ENCODE data around the gene GNB1.

Gene GNB1

DNA sequence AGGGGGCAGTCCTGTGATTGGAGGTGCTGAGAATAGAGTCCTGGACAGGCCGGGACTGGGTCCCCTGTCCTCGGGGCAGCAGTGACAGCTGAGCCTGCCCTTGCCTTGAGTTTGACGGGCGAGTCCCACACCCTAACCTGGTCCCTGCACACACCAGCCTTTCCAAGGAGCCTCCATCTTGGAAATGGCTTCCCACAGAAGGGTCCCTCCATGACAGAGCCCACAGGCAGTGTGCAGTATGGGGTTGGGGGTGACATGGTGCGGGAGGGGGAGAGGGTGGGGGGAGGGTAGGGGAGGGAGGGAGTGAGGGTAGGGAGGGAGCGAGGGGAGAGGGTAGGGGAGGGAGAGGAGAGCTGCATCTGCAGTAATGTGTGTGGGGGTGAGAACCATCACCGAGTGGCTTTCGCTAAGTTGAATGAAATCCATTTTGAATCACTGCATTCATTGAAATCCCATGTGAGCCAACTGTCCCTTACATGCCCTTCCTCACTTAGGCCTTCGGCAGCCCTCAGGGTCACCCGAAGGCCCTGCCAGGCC, 38.3 kb upstream of the GNB1 start:
- Histone ChIP-seq H3F3A (ENCODE audit: insufficient read depth, low read length) (no peaks in the 10 kb centered on the region), H3K9me2 (ENCODE audit: low read depth, low read length) (no peaks in the 10 kb centered on the region), H4K20me1 (ENCODE audit: insufficient read depth, low read length) (no peaks in the 10 kb centered on the region), H3K27ac (ENCODE audit: low read depth, low read length, poor library complexity, severe bottlenecking) (no peak overlapping the region), H3K9me3 (ENCODE audit: low read length) (0 out of 2 replicates have a peak, but pooled peaks cover 3% of the 10 kb centered on the region), H3K27me3 (ENCODE audit: insufficient read depth, low read length) (peaks cover 5% of the 10 kb centered on the region; the same call in 1 of the 2 replicates), H3K4me1 (ENCODE audit: insufficient read depth, low read length, severe bottlenecking) (no peaks in the 10 kb centered on the region), H3K4me3 (ENCODE audit: low read depth, low read length, poor library complexity, severe bottlenecking) (no peak overlapping the region), H3K4me2 (ENCODE audit: low read length) (no peak overlapping the region), H3K79me2 (ENCODE audit: insufficient read depth, low read length) (no peaks in the 10 kb centered on the region), H3K36me3 (ENCODE audit: insufficient read depth, low read length) (no peaks in the 10 kb centered on the region), H2AFZ (ENCODE audit: low read length) (no peak overlapping the region), H3K9ac (ENCODE audit: low read length) (no peak overlapping the region)
- TF ChIP-seq, protein P1, sequence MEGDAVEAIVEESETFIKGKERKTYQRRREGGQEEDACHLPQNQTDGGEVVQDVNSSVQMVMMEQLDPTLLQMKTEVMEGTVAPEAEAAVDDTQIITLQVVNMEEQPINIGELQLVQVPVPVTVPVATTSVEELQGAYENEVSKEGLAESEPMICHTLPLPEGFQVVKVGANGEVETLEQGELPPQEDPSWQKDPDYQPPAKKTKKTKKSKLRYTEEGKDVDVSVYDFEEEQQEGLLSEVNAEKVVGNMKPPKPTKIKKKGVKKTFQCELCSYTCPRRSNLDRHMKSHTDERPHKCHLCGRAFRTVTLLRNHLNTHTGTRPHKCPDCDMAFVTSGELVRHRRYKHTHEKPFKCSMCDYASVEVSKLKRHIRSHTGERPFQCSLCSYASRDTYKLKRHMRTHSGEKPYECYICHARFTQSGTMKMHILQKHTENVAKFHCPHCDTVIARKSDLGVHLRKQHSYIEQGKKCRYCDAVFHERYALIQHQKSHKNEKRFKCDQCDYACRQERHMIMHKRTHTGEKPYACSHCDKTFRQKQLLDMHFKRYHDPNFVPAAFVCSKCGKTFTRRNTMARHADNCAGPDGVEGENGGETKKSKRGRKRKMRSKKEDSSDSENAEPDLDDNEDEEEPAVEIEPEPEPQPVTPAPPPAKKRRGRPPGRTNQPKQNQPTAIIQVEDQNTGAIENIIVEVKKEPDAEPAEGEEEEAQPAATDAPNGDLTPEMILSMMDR (IDR thresholded peaks at IDR 0.05; ENCODE audit: low read length): no peak
- TF ChIP-seq EZH2 (IDR thresholded peaks at IDR 0.05; ENCODE audit: borderline replicate concordance, low read length): no peak

DNA sequence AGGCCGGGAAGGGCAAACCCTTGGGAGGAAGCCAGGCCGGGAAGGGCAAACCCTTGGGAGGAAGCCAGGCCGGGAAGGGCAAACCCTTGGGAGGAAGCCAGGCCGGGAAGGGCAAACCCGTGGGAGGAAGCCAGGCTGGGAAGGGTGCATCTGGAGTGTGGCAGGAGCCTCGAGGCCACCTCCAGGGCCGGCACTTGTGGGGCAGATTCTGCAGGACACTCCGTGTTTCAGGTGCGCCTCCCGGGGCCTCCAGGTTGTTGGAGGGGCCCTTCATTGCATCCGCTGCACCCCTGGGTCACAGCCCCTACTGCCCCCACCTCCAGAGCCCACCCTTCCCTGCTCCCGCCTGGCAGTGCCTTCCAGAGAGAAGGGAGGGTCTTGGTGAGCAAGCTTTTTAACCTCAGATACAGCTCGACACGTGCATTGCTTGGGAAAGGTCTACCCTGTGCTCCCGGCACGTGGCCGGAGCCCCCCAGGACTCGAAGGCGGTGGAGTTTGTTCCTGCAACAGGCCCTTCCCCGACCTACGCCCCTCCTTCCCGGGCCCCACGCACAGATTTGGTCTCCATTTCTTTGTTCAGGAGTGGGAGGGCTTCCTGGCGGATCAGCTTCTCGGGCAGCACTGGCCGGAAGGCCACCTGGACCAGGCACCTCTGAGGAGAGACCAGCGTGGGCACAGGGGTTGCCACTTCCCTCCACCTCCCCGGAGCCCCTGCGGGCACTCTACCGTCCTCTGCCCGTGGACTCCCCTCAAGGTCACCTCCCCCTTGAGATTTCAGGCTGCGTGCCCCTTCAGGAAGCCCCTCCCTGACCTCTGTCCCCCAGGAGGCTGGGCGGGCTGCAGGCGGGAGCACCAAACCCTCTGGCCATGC, 37.6 kb upstream of the GNB1 start:
- H3K9me2 ChIP-seq (ENCODE audit: low read depth, low read length): no peaks in the 10 kb centered on the region
- H3K79me2 ChIP-seq (ENCODE audit: insufficient read depth, low read length): no peaks in the 10 kb centered on the region
- no peak overlapping the region for H3K27ac ChIP-seq (ENCODE audit: low read depth, low read length, poor library complexity, severe bottlenecking)
- no peak for TF ChIP-seq EZH2 (IDR thresholded peaks at IDR 0.05; ENCODE audit: borderline replicate concordance, low read length)
- TF ChIP-seq, protein P1 (IDR thresholded peaks at IDR 0.05; ENCODE audit: low read length): no peak
- no peaks in the 10 kb centered on the region for H3K36me3 ChIP-seq (ENCODE audit: insufficient read depth, low read length)
- H3K27me3 ChIP-seq (ENCODE audit: insufficient read depth, low read length): peaks cover 1% of the 10 kb centered on the region; the same call in 1 of the 2 replicates
- no peaks in the 10 kb centered on the region for H4K20me1 ChIP-seq (ENCODE audit: insufficient read depth, low read length)
- no peak overlapping the region for H3K4me2 ChIP-seq (ENCODE audit: low read length)
- H3K9me3 ChIP-seq (ENCODE audit: low read length): no peaks in the 10 kb centered on the region
- H3K4me3 ChIP-seq (ENCODE audit: low read depth, low read length, poor library complexity, severe bottlenecking): no peak overlapping the region
- H2AFZ ChIP-seq (ENCODE audit: low read length): no peak overlapping the region
- H3K9ac ChIP-seq (ENCODE audit: low read length): no peak overlapping the region
- H3F3A ChIP-seq (ENCODE audit: insufficient read depth, low read length): no peaks in the 10 kb centered on the region
- H3K4me1 ChIP-seq (ENCODE audit: insufficient read depth, low read length, severe bottlenecking): no peaks in the 10 kb centered on the region

DNA sequence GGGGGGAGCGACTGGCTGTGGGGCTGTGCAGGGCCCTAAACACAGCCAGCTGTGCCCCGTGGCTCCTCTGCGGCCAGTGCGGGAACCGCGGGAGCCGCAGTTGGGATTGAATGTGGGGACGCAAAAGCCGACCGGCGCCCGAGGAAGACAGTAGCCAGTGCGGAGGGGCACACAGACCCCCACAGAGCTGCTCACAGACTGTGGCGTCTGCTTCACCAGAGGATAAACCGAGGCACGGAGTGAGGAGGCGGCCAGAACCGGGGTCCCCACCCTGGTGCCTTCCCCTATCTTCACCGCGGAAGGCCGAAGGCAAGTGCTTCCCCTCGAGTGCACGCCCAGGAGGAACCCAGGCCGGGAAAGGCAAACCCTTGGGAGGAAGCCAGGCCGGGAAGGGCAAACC, 36.9 kb upstream of the GNB1 start:
- no peaks in the 10 kb centered on the region for H3K9me2 ChIP-seq (ENCODE audit: low read depth, low read length)
- no peaks in the 10 kb centered on the region for H4K20me1 ChIP-seq (ENCODE audit: insufficient read depth, low read length)
- no peak overlapping the region for H3K4me3 ChIP-seq (ENCODE audit: low read depth, low read length, poor library complexity, severe bottlenecking)
- H3K79me2 ChIP-seq (ENCODE audit: insufficient read depth, low read length): no peaks in the 10 kb centered on the region
- H3K27me3 ChIP-seq (ENCODE audit: insufficient read depth, low read length): no peaks in the 10 kb centered on the region; the same call in 1 of the 2 replicates
- H3K9ac ChIP-seq (ENCODE audit: low read length): no peak overlapping the region
- no peak for TF ChIP-seq EZH2 (IDR thresholded peaks at IDR 0.05; ENCODE audit: borderline replicate concordance, low read length)
- TF ChIP-seq, protein P1 (IDR thresholded peaks at IDR 0.05; ENCODE audit: low read length): no peak
- no peak overlapping the region for H3K4me2 ChIP-seq (ENCODE audit: low read length)
- no peaks in the 10 kb centered on the region for H3F3A ChIP-seq (ENCODE audit: insufficient read depth, low read length)
- H3K36me3 ChIP-seq (ENCODE audit: insufficient read depth, low read length): no peaks in the 10 kb centered on the region
- no peaks in the 10 kb centered on the region for H3K4me1 ChIP-seq (ENCODE audit: insufficient read depth, low read length, severe bottlenecking)
- H2AFZ ChIP-seq (ENCODE audit: low read length): no peak overlapping the region
- H3K9me3 ChIP-seq (ENCODE audit: low read length): no peaks in the 10 kb centered on the region
- H3K27ac ChIP-seq (ENCODE audit: low read depth, low read length, poor library complexity, severe bottlenecking): no peak overlapping the region
